Activated CD4-positive, alpha-beta T cell treated with anti-CD3 and anti-CD28 coated beads for 24 hours (primary cell): ENCODE results near the gene CDH11.

Source experiments
- DNase-seq, 2 donors: peaks; one replicate each; pipeline ENCODE4 v3.0.0-alpha.2; 2020; ENCODE audit warnings: low read depth in 2 of 2

CDH11 gene, protein sequence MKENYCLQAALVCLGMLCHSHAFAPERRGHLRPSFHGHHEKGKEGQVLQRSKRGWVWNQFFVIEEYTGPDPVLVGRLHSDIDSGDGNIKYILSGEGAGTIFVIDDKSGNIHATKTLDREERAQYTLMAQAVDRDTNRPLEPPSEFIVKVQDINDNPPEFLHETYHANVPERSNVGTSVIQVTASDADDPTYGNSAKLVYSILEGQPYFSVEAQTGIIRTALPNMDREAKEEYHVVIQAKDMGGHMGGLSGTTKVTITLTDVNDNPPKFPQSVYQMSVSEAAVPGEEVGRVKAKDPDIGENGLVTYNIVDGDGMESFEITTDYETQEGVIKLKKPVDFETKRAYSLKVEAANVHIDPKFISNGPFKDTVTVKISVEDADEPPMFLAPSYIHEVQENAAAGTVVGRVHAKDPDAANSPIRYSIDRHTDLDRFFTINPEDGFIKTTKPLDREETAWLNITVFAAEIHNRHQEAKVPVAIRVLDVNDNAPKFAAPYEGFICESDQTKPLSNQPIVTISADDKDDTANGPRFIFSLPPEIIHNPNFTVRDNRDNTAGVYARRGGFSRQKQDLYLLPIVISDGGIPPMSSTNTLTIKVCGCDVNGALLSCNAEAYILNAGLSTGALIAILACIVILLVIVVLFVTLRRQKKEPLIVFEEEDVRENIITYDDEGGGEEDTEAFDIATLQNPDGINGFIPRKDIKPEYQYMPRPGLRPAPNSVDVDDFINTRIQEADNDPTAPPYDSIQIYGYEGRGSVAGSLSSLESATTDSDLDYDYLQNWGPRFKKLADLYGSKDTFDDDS

DNA sequence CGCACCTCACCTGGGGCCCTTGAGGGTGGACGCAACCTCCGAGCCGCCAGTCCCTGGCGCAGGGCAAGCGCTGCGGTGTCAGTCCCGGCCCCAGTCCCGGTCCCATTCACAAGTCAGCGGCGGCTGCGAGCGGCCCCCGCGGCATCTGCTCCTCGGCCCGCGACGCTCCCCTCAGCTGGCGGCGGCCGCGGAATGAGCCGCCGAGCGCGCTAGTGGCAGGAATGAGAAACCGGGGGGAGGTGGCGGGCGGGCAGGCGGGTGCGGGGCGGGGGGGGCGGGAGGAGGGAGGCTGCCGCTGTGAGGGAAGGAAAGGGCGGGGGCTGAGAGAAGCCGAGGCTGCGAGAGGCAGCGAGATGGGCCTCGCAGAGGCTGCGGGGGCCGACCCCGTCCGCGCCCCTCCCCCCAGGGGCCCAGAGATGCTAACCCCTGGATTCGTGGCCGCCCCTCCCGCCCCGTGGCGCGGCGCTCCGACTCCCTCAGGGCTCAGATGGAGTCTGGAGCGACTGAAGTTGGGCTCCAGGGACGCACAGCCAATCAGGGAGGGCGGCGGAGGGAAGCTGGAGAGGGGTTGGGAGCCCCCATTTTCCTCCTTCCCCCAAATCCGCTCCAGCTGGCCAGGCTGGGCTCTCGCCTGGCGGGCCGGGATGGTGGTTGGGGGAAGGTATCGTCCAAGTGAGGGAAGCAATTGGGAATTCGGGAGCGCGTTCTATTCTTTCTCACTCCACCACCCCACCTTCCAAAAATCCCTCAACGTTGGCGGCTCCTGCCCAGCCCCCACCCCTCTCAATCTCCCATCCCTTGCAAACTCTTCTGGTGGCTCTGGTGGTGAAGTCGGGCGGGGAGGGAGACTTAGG is at the start of gene CDH11:
CDH11 (minus strand) TSS at position 194 of the 854 bp plus-strand sequence. CDS start 117,194 bp downstream, outside the sequence.
- DNase-seq: no peak

- DNase-seq: no peak
Measured at GRCh38 chr16:65154321-65154720, 32.5 kb upstream of the CDH11 start.

- no peak for DNase-seq
Measured at GRCh38 chr16:65153365-65154105, 31.7 kb upstream of the CDH11 start.

DNA sequence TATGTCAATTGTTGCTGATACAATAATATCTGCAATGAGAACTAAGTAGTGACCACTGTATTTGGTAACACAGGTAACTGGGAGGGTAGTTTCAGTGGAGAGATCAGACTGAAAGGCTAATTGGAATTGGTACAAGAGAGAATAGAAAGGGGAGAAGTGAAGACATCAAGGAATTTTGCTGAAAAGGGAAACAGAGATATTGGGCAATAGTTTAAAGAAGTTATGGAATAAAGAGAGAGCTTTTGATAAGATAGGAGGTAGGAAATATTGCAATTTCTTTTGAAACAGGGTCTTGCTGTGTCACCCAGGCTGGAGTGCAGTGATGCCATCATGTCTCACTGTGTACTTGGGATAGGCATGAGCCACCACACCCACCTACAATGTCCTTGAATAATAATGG is 26.9 kb upstream of the CDH11 start:
- no peak for DNase-seq

- no peak for DNase-seq
Measured at GRCh38 chr16:65142276-65142675, 20.4 kb upstream of the CDH11 start.

GRCh38 chr16:65136681-65137080 is 14.8 kb upstream of the CDH11 start:
- DNase-seq: no peak

- no peak for DNase-seq
Measured at GRCh38 chr16:65126845-65127624, 5.2 kb upstream of the CDH11 start.

- no peak for DNase-seq
Measured at GRCh38 chr16:65125871-65126270, 4.0 kb upstream of the CDH11 start.

DNA sequence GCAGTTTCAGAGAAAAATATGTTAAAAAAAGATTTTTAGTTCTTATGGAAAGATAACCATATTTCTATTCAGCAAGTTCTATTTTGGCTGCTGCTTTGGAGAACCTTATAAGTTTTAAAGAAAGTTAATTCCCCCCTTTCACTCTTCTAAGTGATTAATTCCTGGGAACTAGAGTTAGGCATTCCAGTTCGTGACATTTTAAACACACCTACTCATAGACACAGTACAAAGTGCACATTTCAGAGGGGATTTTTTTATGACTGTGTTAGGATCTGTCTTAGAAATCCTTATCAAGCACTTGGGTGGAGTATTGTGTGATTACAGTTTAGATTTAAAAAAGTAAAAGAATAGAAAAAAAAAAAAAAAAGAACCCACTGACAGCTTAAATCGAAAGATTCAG is 3.5 kb upstream of the CDH11 start:
- no peak for DNase-seq

DNA sequence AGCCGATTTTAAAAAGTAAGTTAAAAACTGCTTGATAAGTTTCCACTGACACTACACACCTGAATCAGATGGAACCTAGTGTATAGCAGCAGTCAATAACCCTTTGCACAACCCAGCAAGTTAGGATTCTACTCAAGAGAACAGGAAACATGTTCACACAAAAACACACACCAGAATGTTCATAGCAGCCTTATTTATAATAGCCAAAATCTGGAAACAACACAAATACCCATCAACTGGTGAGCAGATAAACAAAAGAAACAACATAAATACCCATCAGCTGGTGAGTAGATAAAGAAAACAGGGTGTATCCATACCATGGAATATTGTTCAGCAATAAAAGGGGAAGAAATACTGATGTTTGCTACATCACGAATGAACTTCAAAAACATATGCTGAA is 2.7 kb upstream of the CDH11 start:
- DNase-seq: no peak

DNA sequence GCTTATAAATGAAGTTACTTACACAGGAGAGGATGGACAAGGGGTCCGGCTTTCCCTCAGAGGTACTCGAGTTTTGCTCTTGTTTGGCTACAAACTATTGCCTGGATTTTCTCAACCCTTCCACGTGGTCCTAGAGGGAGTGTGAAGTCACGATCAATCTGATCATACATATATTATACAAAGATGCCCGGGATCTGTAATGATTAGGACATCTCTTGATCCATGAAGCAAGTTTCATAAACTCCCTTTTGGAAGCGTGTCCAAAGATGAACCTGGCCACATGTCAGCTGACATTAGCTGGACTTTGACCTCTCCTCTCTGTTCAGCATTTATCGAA is 2.3 kb upstream of the CDH11 start:
- no peak for DNase-seq

- no peak for DNase-seq
Measured at GRCh38 chr16:65123396-65124211, 1.7 kb upstream of the CDH11 start.

DNA sequence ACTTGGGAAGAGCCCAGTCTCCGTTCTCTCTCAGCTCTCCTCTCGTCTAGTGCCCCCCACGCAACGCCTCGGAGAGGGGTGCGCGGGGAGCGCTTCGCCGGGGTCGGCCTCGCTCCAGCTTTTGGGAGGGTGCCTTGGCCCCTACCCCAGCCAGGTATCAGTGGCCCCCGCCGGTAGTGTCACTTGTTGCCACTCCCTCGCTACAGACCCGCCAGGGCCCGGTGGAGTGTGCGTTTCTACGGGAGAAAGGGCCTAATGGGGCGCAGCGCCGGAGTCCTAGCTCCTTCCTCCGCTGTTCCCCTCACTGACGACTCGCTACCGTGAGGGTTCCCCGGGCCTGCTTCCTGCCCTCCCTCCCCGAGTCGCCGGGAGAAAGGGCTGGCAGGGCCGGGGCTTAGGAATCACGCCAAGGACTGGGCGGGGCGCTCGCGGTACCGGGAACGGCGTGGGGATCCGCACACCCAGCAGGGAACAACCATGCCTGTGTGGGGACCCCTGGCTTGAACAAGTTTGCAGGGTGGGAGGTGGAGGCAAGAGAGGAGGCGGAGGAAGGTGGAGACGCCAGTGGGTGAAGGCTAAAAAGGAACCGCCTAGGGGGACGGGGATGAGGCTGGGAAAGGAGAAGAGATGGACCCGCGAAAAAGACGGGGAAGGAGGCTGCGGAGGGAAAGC is 997 bp upstream of the CDH11 start:
- no peak for DNase-seq

- no peak for DNase-seq
Measured at GRCh38 chr16:65120831-65121721, 787 bp downstream of the CDH11 start.

GRCh38 chr16:65120461-65120830 is 1.4 kb downstream of the CDH11 start:
- DNase-seq: no peak

DNA sequence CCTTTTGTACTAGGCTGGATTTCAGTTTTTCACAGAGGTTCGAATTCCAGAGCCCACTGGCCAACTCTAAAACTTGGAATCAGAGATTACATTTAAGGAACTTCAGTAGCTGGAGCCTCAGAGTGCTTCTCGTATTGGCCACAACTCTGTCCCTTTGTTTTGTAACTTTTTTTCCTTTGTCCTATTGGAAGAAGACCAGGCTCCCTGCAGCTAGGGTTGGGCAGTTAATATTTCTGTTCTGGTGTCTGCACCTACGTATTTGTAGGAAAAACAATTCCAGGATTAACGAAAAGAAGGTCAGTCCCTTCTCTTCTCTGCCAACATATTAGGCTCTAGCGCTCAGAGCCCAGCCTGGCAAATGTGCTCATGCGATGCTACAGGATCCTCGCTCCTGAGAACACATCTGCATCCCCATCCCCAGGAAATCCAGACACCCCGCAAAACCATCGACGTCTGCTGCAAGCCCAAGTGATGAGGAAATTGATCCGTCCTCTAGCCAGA is 1.9 kb downstream of the CDH11 start:
- DNase-seq: no peak

- no peak for DNase-seq
Measured at GRCh38 chr16:65119435-65119834, 2.4 kb downstream of the CDH11 start.

GRCh38 chr16:65118871-65119270 is 3.0 kb downstream of the CDH11 start:
- DNase-seq: no peak
